ENCODE data around the gene OSBPL5. TPM values are rescaled to one million over a fixed set of nuclear protein-coding genes. Genes with fewer than 3 reads are reported as not detected.
"Not testable (repeated sequence)": the region's sequence is repeated elsewhere in the genome, so short reads cannot be mapped to it uniquely, and the experiment has no call there.

OSBPL5 gene
- total RNA-seq, 1 donor from 2014 or later = 62.9 TPM

- DNase-seq (ENCODE audit: low read depth in 2 of 2) = no peak
Observed at GRCh38 chr11:3087821-3088800, 77.0 kb downstream of the OSBPL5 start.

GRCh38 chr11:3087373-3087772 lies 77.7 kb downstream of the OSBPL5 start:
- DNase-seq (ENCODE audit: low read depth in 2 of 2) = no peak

GRCh38 chr11:3086671-3087150 lies 78.4 kb downstream of the OSBPL5 start:
- DNase-seq (ENCODE audit: low read depth in 2 of 2) = no peak

- DNase-seq (ENCODE audit: low read depth in 2 of 2) = no peak
Observed at GRCh38 chr11:3086114-3086513, 79.0 kb downstream of the OSBPL5 start.

DNA sequence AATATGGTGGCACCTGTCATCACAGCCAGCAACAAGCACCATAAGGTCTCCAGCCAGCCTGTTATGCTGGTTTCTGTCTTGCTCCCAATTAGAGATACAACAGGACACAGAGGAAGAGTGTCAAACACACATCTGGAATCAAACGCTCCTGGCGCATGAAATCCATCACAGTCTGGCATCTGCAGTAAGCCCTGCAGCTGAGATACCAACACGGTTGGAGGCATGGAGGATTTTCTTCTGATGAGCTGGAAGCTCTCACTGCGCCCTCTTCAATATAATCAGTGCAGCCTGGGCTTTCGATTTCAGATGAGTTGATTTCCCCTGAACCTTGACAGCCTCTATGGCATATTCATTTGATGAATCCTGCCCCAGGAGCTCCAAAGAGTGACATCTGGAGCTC lies 80.1 kb downstream of the OSBPL5 start:
- DNase-seq (ENCODE audit: low read depth in 2 of 2) = no peak

GRCh38 chr11:3083321-3083720 lies 81.8 kb downstream of the OSBPL5 start:
- no peak for DNase-seq (ENCODE audit: low read depth in 2 of 2)

DNA sequence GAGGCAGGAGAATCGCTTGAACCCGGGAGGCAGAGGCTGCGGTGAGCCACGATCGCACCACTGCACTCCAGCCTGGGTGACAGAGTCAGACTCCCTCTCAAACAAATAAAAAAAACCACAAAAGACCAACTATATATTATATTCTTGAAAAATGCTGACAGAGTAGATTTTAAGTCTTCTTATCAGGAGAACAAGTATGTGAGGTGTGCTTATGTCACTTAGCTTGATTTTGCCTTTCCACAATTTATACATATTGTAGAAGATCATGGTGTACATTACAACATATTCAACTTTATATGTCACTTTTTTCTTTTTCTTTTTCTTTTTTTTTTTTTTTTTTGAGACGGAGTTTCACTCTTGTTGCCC lies 83.7 kb downstream of the OSBPL5 start:
- DNase-seq (ENCODE audit: low read depth in 2 of 2) = no peak

- DNase-seq (ENCODE audit: low read depth in 2 of 2) = no peak
Observed at GRCh38 chr11:3080733-3081385, 84.3 kb downstream of the OSBPL5 start.

- no peak for DNase-seq (ENCODE audit: low read depth in 2 of 2)
Observed at GRCh38 chr11:3080104-3080503, 85.0 kb downstream of the OSBPL5 start.

- no peak for DNase-seq (ENCODE audit: low read depth in 2 of 2)
Observed at GRCh38 chr11:3077846-3078440, 87.2 kb downstream of the OSBPL5 start.

GRCh38 chr11:3077189-3077836 lies 87.8 kb downstream of the OSBPL5 start:
- no peak for DNase-seq (ENCODE audit: low read depth in 2 of 2)

- peak; percentile 24 to 71 for DNase-seq (ENCODE audit: low read depth in 2 of 2)
Observed at GRCh38 chr11:3074912-3075589, 90.1 kb downstream of the OSBPL5 start.

- peak; percentile 48 to 97 for DNase-seq (ENCODE audit: low read depth in 2 of 2)
Observed at GRCh38 chr11:3073029-3073435, 92.1 kb downstream of the OSBPL5 start.

GRCh38 chr11:3069425-3069824 lies 95.7 kb downstream of the OSBPL5 start:
- no peak for DNase-seq (ENCODE audit: low read depth in 2 of 2)

DNA sequence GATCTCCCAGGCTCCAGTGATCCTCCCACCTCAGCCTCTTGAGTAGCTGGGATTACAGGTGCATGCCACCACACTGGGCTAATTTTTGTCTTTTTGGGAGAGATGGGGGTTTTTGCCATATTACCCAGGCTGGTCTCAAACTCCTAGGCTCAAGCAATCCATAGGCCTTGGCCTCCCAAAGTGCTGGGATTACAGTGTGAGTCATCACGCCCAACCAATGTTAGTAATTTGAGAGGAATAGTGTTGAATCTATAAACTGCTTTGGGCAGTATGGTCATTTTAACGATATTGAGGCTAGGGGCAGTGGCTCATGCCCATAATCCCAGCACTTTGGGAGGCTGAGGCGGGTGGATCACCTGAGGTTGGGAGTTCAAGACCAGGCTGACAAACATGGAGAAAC lies 98.8 kb downstream of the OSBPL5 start:
- DNase-seq (ENCODE audit: low read depth in 2 of 2) = not testable (repeated sequence)

DNA sequence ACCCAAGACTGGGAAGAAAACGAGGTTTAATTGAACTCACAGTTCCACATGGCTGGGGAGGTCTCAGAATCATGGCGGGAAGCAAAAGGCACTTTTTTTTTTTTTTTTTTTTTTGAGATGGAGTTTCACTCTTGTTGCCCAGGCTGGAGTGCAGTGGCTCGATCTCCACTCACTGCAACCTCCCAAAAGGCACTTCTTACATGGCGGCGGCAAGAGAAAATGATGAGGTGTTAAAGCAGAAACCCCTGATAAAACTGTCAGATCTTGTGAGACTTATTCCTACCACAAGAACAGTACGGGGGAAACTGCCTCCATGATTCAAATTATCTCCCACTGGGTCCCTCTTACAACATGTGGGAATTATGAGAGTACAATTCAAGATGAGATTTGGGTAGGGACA lies 100.4 kb downstream of the OSBPL5 start:
- DNase-seq (ENCODE audit: low read depth in 2 of 2) = not testable (repeated sequence)

GRCh38 chr11:3063876-3064275 lies 101.2 kb downstream of the OSBPL5 start:
- not testable (repeated sequence) for DNase-seq (ENCODE audit: low read depth in 2 of 2)

GRCh38 chr11:3063432-3063831 lies 101.7 kb downstream of the OSBPL5 start:
- not testable (repeated sequence) for DNase-seq (ENCODE audit: low read depth in 2 of 2)

GRCh38 chr11:3060436-3061025 lies 104.6 kb downstream of the OSBPL5 start:
- no peak for DNase-seq (ENCODE audit: low read depth in 2 of 2)

Measured in lung microvascular endothelial cell (primary cell).